ENCODE results near the gene DDX17. TPM values are rescaled to one million over a fixed set of nuclear protein-coding genes. Genes with fewer than 3 reads are reported as not detected.
A peak's percentile ranks its signal among the peaks of the same experiment; 100 is the strongest.

The DDX17 gene
- total RNA-seq, 3 donors from 2014 or later (not counting 1 experiment from before 2014, with no cell fraction given), result 571 to 752 (median 578) TPM

DNA sequence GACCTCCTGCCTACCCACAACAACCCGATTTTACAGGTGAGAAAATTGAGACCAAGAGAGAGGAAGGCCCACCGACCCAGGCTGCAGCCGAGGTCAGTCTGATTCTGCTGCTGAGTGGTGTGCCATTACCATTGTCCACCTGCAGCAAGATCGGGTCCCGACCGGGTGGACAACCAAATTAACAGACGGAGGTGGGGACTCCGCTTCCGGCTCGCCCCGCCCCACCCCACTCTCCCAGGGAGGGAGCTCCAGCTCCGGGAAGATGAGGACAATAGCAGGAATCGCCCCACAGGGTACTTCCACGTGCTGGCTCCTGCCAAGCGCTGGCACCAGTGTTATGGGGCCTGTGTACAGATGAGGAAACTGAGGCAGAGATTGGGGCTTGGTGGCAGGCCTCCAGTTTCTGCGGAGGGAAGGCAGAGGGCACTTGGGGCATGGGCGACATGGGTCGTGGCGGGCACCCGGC, 38.6 kb downstream of the DDX17 start:
- no peak overlapping the region for H3K4me3 ChIP-seq (ENCODE audit: low read length)
- peaks cover 13% of the 10 kb centered on the region for H3K27me3 ChIP-seq (ENCODE audit: control insufficient read depth, insufficient read depth, low read length)
- Mint-ChIP-seq H3K4me3 (peak overlapping the region; percentile 83), H3K27ac (peak overlapping the region in 1 of 2 donors; percentile 71), H3K9me3 (no peaks in the 10 kb centered on the region), H3K4me1 (peaks cover 0 to 15% of the 10 kb centered on the region in 2 donors), H3K27me3 (ENCODE audit: low read depth in 2 of 2) (peaks cover 15 to 33% of the 10 kb centered on the region in 2 donors), H3K36me3 (no peaks in the 10 kb centered on the region)
- WGBS (ENCODE audit: insufficient coverage), result 23% methylated on average over 20 of the region's 20 CpGs
- intact Hi-C loops (cut with micrococcal nuclease), result no loop called here
- H3K4me1 ChIP-seq (ENCODE audit: control insufficient read depth, insufficient read depth, low read length), result peaks cover 11% of the 10 kb centered on the region
- H3K9me3 ChIP-seq (ENCODE audit: control insufficient read depth, insufficient read depth, low read length), result no peaks in the 10 kb centered on the region
- H3K36me3 ChIP-seq (ENCODE audit: control insufficient read depth, insufficient read depth, low read length), result no peaks in the 10 kb centered on the region
- no peak for ATAC-seq
- no peak overlapping the region for H3K27ac ChIP-seq (ENCODE audit: low read length)
- DNase-seq, result no peak
- TF ChIP-seq, protein P1, sequence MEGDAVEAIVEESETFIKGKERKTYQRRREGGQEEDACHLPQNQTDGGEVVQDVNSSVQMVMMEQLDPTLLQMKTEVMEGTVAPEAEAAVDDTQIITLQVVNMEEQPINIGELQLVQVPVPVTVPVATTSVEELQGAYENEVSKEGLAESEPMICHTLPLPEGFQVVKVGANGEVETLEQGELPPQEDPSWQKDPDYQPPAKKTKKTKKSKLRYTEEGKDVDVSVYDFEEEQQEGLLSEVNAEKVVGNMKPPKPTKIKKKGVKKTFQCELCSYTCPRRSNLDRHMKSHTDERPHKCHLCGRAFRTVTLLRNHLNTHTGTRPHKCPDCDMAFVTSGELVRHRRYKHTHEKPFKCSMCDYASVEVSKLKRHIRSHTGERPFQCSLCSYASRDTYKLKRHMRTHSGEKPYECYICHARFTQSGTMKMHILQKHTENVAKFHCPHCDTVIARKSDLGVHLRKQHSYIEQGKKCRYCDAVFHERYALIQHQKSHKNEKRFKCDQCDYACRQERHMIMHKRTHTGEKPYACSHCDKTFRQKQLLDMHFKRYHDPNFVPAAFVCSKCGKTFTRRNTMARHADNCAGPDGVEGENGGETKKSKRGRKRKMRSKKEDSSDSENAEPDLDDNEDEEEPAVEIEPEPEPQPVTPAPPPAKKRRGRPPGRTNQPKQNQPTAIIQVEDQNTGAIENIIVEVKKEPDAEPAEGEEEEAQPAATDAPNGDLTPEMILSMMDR (IDR thresholded peaks at IDR 0.05), result no peak

DNA sequence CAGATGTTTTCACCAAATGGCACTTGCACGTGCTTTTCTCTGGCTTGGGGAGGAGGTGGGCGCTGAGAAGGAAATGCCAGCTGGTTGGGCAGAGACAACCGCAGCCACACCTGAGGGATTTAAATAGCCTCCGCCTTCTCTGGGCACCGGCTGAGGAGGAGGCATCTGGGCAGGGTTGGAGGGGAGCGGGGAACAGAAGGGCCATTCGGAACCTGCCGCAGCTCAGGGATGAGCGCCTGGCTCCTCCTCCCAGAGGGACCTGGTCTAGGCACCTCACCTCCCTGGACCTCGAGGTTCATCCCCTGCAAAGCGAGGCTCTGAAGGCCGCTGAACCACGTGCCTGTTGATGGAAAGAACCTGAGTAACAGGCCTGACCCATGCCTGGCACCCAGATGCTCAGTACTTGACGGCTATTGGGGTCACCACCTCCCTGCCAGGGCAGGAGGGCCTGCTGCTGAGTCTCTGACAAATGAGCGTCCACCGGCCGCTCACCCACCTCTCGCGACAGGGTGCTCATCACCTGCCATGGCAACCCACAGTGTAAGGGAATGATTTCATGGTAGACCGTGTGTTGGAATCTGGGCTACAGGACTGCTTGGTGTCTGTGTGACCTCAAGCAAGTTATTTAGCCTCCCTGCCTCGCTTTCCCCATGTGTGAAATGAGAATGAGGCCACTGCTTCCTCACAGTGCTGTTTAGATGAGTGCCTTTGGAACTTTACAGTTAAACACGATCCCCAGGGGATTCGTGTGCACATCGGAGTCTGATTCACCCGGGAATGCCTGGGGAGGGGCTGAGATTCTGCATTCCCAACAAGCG, 40.2 kb downstream of the DDX17 start:
- ATAC-seq, result no peak
- no peak for DNase-seq
- H3K4me1 ChIP-seq (ENCODE audit: control insufficient read depth, insufficient read depth, low read length), result peaks cover 21% of the 10 kb centered on the region
- intact Hi-C loops (cut with micrococcal nuclease), result no loop called here
- no peak overlapping the region for H3K4me3 ChIP-seq (ENCODE audit: low read length)
- Mint-ChIP-seq H3K4me3 (no peak overlapping the region), H3K27me3 (ENCODE audit: low read depth in 2 of 2) (peaks cover 15 to 42% of the 10 kb centered on the region in 2 donors), H3K9me3 (no peaks in the 10 kb centered on the region), H3K4me1 (peaks cover 0 to 21% of the 10 kb centered on the region in 2 donors), H3K27ac (no peak overlapping the region), H3K36me3 (no peaks in the 10 kb centered on the region)
- no peaks in the 10 kb centered on the region for H3K9me3 ChIP-seq (ENCODE audit: control insufficient read depth, insufficient read depth, low read length)
- H3K27ac ChIP-seq (ENCODE audit: low read length), result no peak overlapping the region
- WGBS (ENCODE audit: insufficient coverage), result 74% methylated on average over 26 of the region's 26 CpGs
- peaks cover 16% of the 10 kb centered on the region for H3K27me3 ChIP-seq (ENCODE audit: control insufficient read depth, insufficient read depth, low read length)
- H3K36me3 ChIP-seq (ENCODE audit: control insufficient read depth, insufficient read depth, low read length), result no peaks in the 10 kb centered on the region
- TF ChIP-seq, protein P1 (IDR thresholded peaks at IDR 0.05), result no peak

DNA sequence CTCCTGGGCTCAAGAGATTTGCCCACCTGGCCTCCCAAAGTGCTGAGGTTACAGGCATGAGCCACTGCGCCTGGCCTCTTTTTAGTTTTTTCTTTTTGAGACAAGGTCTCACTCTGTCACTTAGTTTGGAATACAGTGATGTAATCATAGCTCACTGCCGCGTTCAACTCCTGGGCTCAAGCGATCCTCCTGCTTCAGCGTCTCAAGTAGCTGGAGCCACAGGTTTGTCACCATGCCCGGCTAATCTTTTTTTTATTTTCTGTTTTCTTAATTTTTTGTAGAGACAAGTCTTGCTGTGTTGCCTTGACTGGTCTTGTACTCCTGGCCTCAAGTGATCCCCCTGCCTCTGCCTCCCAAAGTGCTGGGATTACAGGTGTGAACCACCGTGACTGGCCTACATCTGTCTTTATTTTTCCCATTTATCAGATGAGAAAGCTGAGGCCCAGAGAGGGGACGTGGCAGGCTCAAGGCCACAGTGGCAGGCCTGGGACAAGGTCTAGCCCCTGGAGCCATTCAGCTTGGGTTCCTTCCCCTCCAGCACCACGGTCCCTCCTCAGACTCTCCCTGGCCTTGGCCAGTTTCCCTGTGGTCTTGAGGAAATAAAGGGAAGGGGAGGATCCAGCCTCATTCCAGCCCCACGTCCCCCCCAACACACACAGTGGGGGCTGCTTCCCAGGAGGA, 41.0 kb downstream of the DDX17 start:
- H3K4me3 Mint-ChIP-seq, result no peak overlapping the region
- H3K27me3 Mint-ChIP-seq (ENCODE audit: low read depth in 2 of 2), result peaks cover 23 to 45% of the 10 kb centered on the region in 2 donors
- 87% methylated on average over 8 of the region's 10 CpGs for WGBS (ENCODE audit: insufficient coverage)
- no peak for DNase-seq
- H3K27ac Mint-ChIP-seq, result no peak overlapping the region
- Histone ChIP-seq H3K27me3 (ENCODE audit: control insufficient read depth, insufficient read depth, low read length) (peaks cover 16% of the 10 kb centered on the region), H3K4me1 (ENCODE audit: control insufficient read depth, insufficient read depth, low read length) (peaks cover 21% of the 10 kb centered on the region), H3K36me3 (ENCODE audit: control insufficient read depth, insufficient read depth, low read length) (no peaks in the 10 kb centered on the region), H3K4me3 (ENCODE audit: low read length) (no peak overlapping the region), H3K27ac (ENCODE audit: low read length) (no peak overlapping the region), H3K9me3 (ENCODE audit: control insufficient read depth, insufficient read depth, low read length) (no peaks in the 10 kb centered on the region)
- ATAC-seq, result no peak
- H3K4me1 Mint-ChIP-seq, result peaks cover 0 to 27% of the 10 kb centered on the region in 2 donors
- H3K36me3 Mint-ChIP-seq, result no peaks in the 10 kb centered on the region
- intact Hi-C loops (cut with micrococcal nuclease), result no loop called here
- no peaks in the 10 kb centered on the region for H3K9me3 Mint-ChIP-seq
- TF ChIP-seq, protein P1 (IDR thresholded peaks at IDR 0.05), result no peak
